Measurements from ENCODE around the gene STX7.

Gene STX7

GRCh38 chr6:132465530-132466485 is 47.1 kb downstream of the STX7 start:
- no peak for DNase-seq (ENCODE audit: low read depth)
- no peak overlapping the region for H3K4me3 ChIP-seq (ENCODE audit: low read length)
- no peak for TF ChIP-seq CTCF (IDR thresholded peaks at IDR 0.05; ENCODE audit: insufficient read depth, low read depth, low read length, missing control alignments)

- TF ChIP-seq CTCF (IDR thresholded peaks at IDR 0.05; ENCODE audit: insufficient read depth, low read depth, low read length, missing control alignments): no peak
- H3K4me3 ChIP-seq (ENCODE audit: low read length): no peak overlapping the region
- DNase-seq (ENCODE audit: low read depth): no peak
Measured at GRCh38 chr6:132464538-132465256, 48.2 kb downstream of the STX7 start.

GRCh38 chr6:132461958-132462357 is 51.0 kb downstream of the STX7 start:
- DNase-seq (ENCODE audit: low read depth): peak; percentile 10
- TF ChIP-seq CTCF (IDR thresholded peaks at IDR 0.05; ENCODE audit: insufficient read depth, low read depth, low read length, missing control alignments): no peak
- no peak overlapping the region for H3K4me3 ChIP-seq (ENCODE audit: low read length)

GRCh38 chr6:132459605-132459952 is 53.3 kb downstream of the STX7 start:
- TF ChIP-seq CTCF (IDR thresholded peaks at IDR 0.05; ENCODE audit: insufficient read depth, low read depth, low read length, missing control alignments): no peak
- no peak overlapping the region for H3K4me3 ChIP-seq (ENCODE audit: low read length)
- no peak for DNase-seq (ENCODE audit: low read depth)

- DNase-seq (ENCODE audit: low read depth): no peak
- no peak for TF ChIP-seq CTCF (IDR thresholded peaks at IDR 0.05; ENCODE audit: insufficient read depth, low read depth, low read length, missing control alignments)
- H3K4me3 ChIP-seq (ENCODE audit: low read length): no peak overlapping the region
Measured at GRCh38 chr6:132458887-132459604, 53.9 kb downstream of the STX7 start.

GRCh38 chr6:132456700-132457143 is 56.2 kb downstream of the STX7 start:
- H3K4me3 ChIP-seq (ENCODE audit: low read length): no peak overlapping the region
- DNase-seq (ENCODE audit: low read depth): no peak
- no peak for TF ChIP-seq CTCF (IDR thresholded peaks at IDR 0.05; ENCODE audit: insufficient read depth, low read depth, low read length, missing control alignments)
